ENCODE results near the gene MAD2L2.

DNA sequence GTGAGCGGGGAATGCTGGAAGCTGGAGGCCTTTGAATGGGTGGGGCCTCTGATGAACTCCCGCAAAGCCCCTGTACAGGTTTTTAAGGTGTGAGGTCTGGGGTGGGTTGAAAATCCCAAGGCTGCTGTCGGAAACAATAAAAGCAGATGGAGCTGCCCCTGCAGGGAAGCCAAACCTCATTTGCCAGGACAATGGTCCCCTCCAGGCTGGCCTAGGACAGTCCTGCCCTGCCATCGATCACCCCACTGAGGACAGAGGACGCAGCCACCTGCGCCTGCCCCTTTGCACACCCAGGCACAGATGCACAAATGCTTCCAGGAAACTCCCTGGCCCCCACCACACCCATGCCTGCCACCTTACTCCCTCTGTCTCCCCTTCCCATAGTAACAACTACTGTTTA, 14.9 kb upstream of the MAD2L2 start:
- TF ChIP-seq POLR2A (IDR thresholded peaks at IDR 0.05) = no peak
- TF ChIP-seq, protein P1, sequence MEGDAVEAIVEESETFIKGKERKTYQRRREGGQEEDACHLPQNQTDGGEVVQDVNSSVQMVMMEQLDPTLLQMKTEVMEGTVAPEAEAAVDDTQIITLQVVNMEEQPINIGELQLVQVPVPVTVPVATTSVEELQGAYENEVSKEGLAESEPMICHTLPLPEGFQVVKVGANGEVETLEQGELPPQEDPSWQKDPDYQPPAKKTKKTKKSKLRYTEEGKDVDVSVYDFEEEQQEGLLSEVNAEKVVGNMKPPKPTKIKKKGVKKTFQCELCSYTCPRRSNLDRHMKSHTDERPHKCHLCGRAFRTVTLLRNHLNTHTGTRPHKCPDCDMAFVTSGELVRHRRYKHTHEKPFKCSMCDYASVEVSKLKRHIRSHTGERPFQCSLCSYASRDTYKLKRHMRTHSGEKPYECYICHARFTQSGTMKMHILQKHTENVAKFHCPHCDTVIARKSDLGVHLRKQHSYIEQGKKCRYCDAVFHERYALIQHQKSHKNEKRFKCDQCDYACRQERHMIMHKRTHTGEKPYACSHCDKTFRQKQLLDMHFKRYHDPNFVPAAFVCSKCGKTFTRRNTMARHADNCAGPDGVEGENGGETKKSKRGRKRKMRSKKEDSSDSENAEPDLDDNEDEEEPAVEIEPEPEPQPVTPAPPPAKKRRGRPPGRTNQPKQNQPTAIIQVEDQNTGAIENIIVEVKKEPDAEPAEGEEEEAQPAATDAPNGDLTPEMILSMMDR (IDR thresholded peaks at IDR 0.05) = no peak
- TF ChIP-seq EP300 (IDR thresholded peaks at IDR 0.05) = no peak

Data from upper lobe of left lung (tissue), 4 donors.